ENCODE data around the gene GIPC3.

GIPC3 gene, protein sequence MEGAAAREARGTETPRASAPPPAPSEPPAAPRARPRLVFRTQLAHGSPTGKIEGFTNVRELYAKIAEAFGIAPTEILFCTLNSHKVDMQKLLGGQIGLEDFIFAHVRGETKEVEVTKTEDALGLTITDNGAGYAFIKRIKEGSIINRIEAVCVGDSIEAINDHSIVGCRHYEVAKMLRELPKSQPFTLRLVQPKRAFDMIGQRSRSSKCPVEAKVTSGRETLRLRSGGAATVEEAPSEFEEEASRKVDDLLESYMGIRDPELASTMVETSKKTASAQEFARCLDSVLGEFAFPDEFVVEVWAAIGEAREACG

DNA sequence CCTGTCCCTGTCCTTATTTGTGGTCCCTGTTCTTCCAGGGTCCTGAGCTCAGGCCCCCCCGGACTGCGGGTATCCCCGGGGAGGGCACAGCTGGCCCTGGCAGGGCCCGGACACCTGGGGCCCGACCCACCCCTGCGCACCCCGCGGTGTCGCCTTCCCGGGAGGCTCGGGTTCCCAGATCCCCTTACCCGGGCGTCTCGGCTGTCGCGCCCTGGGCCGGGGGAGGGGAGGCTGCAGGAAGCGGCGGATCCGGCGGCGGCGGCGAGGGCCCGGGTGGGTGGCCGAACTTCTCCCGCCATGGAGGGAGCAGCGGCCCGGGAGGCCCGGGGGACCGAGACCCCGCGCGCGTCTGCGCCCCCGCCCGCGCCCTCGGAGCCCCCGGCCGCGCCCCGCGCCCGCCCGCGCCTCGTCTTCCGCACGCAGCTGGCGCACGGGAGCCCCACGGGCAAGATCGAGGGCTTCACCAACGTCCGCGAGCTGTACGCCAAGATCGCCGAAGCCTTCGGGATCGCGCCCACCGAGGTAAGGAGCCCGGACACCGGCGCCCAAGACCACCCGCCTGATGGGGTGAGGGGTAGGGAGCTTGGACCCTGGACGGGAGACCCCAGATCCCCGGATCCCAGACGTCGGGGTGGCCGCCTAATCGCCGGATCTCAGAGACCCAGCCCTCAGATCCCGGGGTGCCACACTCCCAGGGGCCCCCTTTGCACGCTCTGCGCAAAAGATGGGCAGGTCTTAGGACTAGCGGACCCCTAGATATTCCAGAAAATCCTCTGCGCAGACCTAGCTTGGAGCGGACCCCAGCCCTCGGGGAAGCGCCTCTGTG is at the start of gene GIPC3:
TSS of gene GIPC3 (plus strand) at position 178 of the 826 bp plus-strand sequence. CDS start at position 298, 120 bp downstream.
- H3K36me3 ChIP-seq = no peaks in the 10 kb centered on the region
- H3K27me3 ChIP-seq (ENCODE audit: insufficient read depth, low read depth, severe bottlenecking) = no peaks in the 10 kb centered on the region
- no peak for TF ChIP-seq CTCF (IDR thresholded peaks at IDR 0.05; ENCODE audit: low read depth, low read length)
- H3K4me3 ChIP-seq (ENCODE audit: low read depth, low read length) = peak within 1 kb of the TSS; percentile 53
- DNase-seq = peak; percentile 31
- peaks cover 3% of the 10 kb centered on the region for H3K9me3 ChIP-seq (ENCODE audit: severe bottlenecking)
- no peak within 1 kb of the TSS for H3K27ac ChIP-seq

GRCh38 chr19:3535563-3535965 is 49.7 kb upstream of the GIPC3 start:
- no peak for TF ChIP-seq CTCF (IDR thresholded peaks at IDR 0.05; ENCODE audit: low read depth, low read length)
- Histone ChIP-seq H3K27me3 (ENCODE audit: insufficient read depth, low read depth, severe bottlenecking) (no peaks in the 10 kb centered on the region), H3K27ac (no peak overlapping the region), H3K9me3 (ENCODE audit: severe bottlenecking) (no peaks in the 10 kb centered on the region), H3K4me3 (ENCODE audit: low read depth, low read length) (no peak overlapping the region), H3K36me3 (peaks cover 77% of the 10 kb centered on the region)
- no peak for DNase-seq

DNA sequence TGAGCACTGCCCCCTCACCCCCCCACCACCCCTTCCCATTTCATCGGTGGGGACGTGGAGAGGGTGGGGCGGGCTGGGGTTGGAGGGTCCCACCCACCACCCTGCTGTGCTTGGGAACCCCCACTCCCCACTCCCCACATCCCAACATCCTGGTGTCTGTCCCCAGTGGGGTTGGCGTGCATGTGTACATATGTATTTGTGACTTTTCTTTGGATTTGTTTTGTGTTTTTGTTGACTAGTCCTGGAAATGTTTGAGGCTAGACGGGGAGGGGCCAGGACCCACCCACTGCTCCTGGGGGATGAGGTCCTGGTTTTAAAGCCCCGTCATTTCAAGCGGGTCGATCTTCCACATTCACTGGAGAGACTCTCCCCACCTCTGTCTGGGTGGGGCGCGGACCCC is 49.3 kb upstream of the GIPC3 start:
- no peaks in the 10 kb centered on the region for H3K27me3 ChIP-seq (ENCODE audit: insufficient read depth, low read depth, severe bottlenecking)
- no peak overlapping the region for H3K4me3 ChIP-seq (ENCODE audit: low read depth, low read length)
- DNase-seq = no peak
- H3K9me3 ChIP-seq (ENCODE audit: severe bottlenecking) = no peaks in the 10 kb centered on the region
- no peak overlapping the region for H3K27ac ChIP-seq
- H3K36me3 ChIP-seq = peaks cover 73% of the 10 kb centered on the region
- TF ChIP-seq CTCF (IDR thresholded peaks at IDR 0.05; ENCODE audit: low read depth, low read length) = no peak

DNA sequence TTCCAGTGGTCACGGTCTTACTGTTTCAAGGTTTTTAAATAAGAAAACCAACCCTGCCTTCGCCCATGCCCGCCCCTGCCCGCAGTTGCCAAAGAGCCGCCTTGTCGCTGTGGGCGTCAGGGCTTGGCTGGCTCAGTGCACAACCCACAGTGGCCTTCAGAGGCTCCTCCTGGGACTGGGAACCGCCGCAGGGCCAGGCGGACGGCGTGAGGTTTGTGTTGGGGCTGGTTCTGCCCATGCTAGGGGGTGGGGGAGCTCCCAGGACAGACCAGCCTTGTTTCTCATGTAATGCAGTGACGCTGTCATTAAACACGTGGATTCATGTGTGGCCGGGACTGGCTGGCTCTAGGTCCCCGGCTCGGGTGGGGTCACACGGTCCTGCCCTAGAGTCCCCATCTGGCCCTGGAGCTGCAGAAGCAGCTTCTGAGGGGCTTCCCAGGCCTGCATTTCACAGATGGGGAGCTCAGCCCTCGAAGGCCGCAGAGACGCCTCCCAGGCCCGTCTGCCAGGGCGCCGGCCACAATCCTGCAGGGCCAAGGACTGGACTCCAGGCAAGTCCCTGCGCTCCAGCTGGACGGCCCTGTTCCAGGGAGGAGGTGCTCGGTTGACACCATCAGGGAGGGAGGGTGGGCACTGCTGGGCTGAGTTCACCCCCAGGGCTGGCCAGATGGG is 48.7 kb upstream of the GIPC3 start:
- TF ChIP-seq CTCF (IDR thresholded peaks at IDR 0.05; ENCODE audit: low read depth, low read length) = no peak
- Histone ChIP-seq H3K9me3 (ENCODE audit: severe bottlenecking) (no peaks in the 10 kb centered on the region), H3K36me3 (peaks cover 67% of the 10 kb centered on the region), H3K27me3 (ENCODE audit: insufficient read depth, low read depth, severe bottlenecking) (no peaks in the 10 kb centered on the region), H3K4me3 (ENCODE audit: low read depth, low read length) (no peak overlapping the region), H3K27ac (peak overlapping the region; percentile 16; the same call in 1 of the 2 replicates)
- no peak for DNase-seq

DNA sequence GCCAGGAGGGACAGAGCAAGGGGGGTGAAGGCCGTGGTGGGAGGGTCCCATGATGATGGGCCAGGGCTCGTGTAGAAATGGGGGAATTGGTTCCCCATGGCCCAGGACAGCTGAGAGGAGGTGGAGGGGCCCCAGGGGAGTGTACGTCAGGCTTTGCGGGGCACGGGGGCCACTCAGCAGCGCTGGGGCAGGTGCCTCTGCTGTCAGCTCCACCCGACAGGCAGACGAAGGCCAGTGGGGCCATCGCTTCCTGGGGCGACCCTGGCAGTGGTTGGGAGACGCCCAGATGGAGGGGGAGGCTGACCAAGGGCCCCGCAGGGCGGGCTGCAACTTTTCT is 48.2 kb upstream of the GIPC3 start:
- Histone ChIP-seq H3K27me3 (ENCODE audit: insufficient read depth, low read depth, severe bottlenecking) (no peaks in the 10 kb centered on the region), H3K27ac (no peak overlapping the region), H3K36me3 (peaks cover 62% of the 10 kb centered on the region), H3K4me3 (ENCODE audit: low read depth, low read length) (no peak overlapping the region), H3K9me3 (ENCODE audit: severe bottlenecking) (no peaks in the 10 kb centered on the region)
- DNase-seq = no peak
- TF ChIP-seq CTCF (IDR thresholded peaks at IDR 0.05; ENCODE audit: low read depth, low read length) = no peak

Measured in WERI-Rb-1 (cell line).